Hepatocyte (in vitro differentiated cells): Measurements from ENCODE around the gene HCRTR1. TPM values are rescaled to one million over a fixed set of nuclear protein-coding genes. Genes with fewer than 3 reads are reported as not detected.

Source experiments
- DNase-seq: peaks from one replicate; pipeline ENCODE4 v3.0.0-alpha.2; 2016; ENCODE audit warnings: low spot score
- H2AFZ ChIP-seq: fragments of 200-600 bp; sonication (generic); 2 replicates; pipeline ENCODE4 v1.6.0; 2016; ENCODE audit warnings: antibody characterized with exemption, mild to moderate bottlenecking
- H3K27ac ChIP-seq: fragments of 200-600 bp; sonication (generic); 2 replicates; pipeline ENCODE4 v1.5.1; 2016; ENCODE audit warnings: mild to moderate bottlenecking
- H3K27me3 ChIP-seq: fragments of 200-600 bp; sonication (generic); 2 replicates; pipeline ENCODE4 v1.6.1; 2016
- H3K36me3 ChIP-seq: fragments of 200-600 bp; sonication (generic); replicated peaks from 2 replicates; pipeline ENCODE4 v1.5.1; 2016; ENCODE audit warnings: low read depth; ENCODE audit not compliant: insufficient read depth
- H3K4me1 ChIP-seq: fragments of 200-600 bp; sonication (generic); 2 replicates; pipeline ENCODE4 v1.5.1; 2016; ENCODE audit warnings: mild to moderate bottlenecking, moderate library complexity; ENCODE audit not compliant: insufficient read depth
- H3K4me2 ChIP-seq: fragments of 200-600 bp; sonication (generic); 2 replicates; pipeline ENCODE4 v1.6.0; 2016
- H3K4me3 ChIP-seq: fragments of 200-600 bp; sonication (generic); 2 replicates; pipeline ENCODE4 v1.5.1; 2016; ENCODE audit warnings: mild to moderate bottlenecking
- H3K79me2 ChIP-seq: fragments of 200-600 bp; sonication (generic); 2 replicates; pipeline ENCODE4 v1.6.0; 2017; ENCODE audit warnings: mild to moderate bottlenecking
- H3K9me2 ChIP-seq: fragments of 200-600 bp; sonication (generic); replicated peaks from 2 replicates; pipeline ENCODE4 v1.6.0; 2017; ENCODE audit warnings: mild to moderate bottlenecking; ENCODE audit not compliant: insufficient read depth
- H3K9me3 ChIP-seq: fragments of 200-600 bp; sonication (generic); 2 replicates; pipeline ENCODE4 v1.5.1; 2016; ENCODE audit warnings: low read depth, mild to moderate bottlenecking
- H4K20me1 ChIP-seq: fragments of 200-600 bp; sonication (generic); 2 replicates; pipeline ENCODE4 v1.6.0; 2016; ENCODE audit warnings: mild to moderate bottlenecking; ENCODE audit not compliant: insufficient read depth, poor library complexity, severe bottlenecking
- CTCF ChIP-seq: fragments of 200-600 bp; sonication (generic); IDR thresholded peaks from 2 replicates; pipeline ENCODE4 v1.5.1; 2016; ENCODE audit warnings: antibody characterized with exemption, mild to moderate bottlenecking; ENCODE audit not compliant: poor library complexity
- EZH2 ChIP-seq: fragments of 200-600 bp; sonication (generic); IDR thresholded peaks from 2 replicates; pipeline ENCODE4 v1.6.1; 2016; ENCODE audit warnings: antibody characterized with exemption, mild to moderate bottlenecking, borderline replicate concordance
- EZH2phosphoT487 ChIP-seq: fragments of 200-600 bp; sonication (generic); IDR thresholded peaks from one replicate; pipeline ENCODE4 v1.6.1; 2018; ENCODE audit warnings: antibody characterized with exemption, mild to moderate bottlenecking, low read depth, moderate library complexity; ENCODE audit not compliant: unreplicated experiment, severe bottlenecking
- WGBS: methylation state at CpG from one replicate; pipeline ENCODE4 v1.1.6; 2016; ENCODE audit warnings: low lambda C conversion rate; ENCODE audit errors: missing lambda C conversion rate; 5-methylcytosine and 5-hydroxymethylcytosine counted together
- polyA plus RNA-seq: library from polyadenylated mRNA; unstranded; fragments of >200 nt; fragmentation: Nextera tagmentation; extraction: Ambion mirVana; gene quantifications from 2 replicates; pipeline ENCODE4 v1.2.1, GENCODE V29; 2016
- total RNA-seq: library from RNA; depleted of rRNA; stranded (reverse); fragments of >200 nt; gene quantifications from 2 replicates; pipeline ENCODE4 v1.2.3, GENCODE V29; 2014

Gene HCRTR1
- total and polyA plus RNA-seq, 2 experiments from 2014 or later: not detected

- peak overlapping the region; percentile 68 for H3K4me2 ChIP-seq
- no peaks in the 10 kb centered on the region for H3K9me2 ChIP-seq
- peak overlapping the region; percentile 64 for H3K27ac ChIP-seq
- no peaks in the 10 kb centered on the region for H3K36me3 ChIP-seq
- H3K9me3 ChIP-seq: no peaks in the 10 kb centered on the region
- H3K27me3 ChIP-seq: no peaks in the 10 kb centered on the region
- no peaks in the 10 kb centered on the region for H4K20me1 ChIP-seq
- no peak overlapping the region for H2AFZ ChIP-seq
- 39% methylated on average over 25 of the region's 30 CpGs for WGBS
- peaks cover 28% of the 10 kb centered on the region for H3K4me1 ChIP-seq
- no peaks in the 10 kb centered on the region for H3K79me2 ChIP-seq
- no peak overlapping the region for H3K4me3 ChIP-seq
- TF ChIP-seq EZH2 (no peak), EZH2phosphoT487 (no peak), CTCF (peak; percentile 25)
- peak; percentile 67 for DNase-seq
These were observed 52.5 kb downstream of the HCRTR1 start for GRCh38 chr1:31669786-31670592.

- Histone ChIP-seq H3K4me1 (peaks cover 28% of the 10 kb centered on the region), H3K4me3 (no peak overlapping the region)
- WGBS: 86% methylated on average over 6 of the region's 6 CpGs
These were observed 53.1 kb downstream of the HCRTR1 start for GRCh38 chr1:31670593-31670964.

GRCh38 chr1:31671147-31671546 is 53.7 kb downstream of the HCRTR1 start:
- 88% methylated on average over 11 of the region's 11 CpGs for WGBS
- TF ChIP-seq EZH2phosphoT487 (no peak), EZH2 (no peak), CTCF (no peak)
- Histone ChIP-seq H3K27ac (peak overlapping the region; percentile 64), H3K27me3 (no peaks in the 10 kb centered on the region), H3K4me2 (peak overlapping the region; percentile 68), H3K4me1 (peaks cover 28% of the 10 kb centered on the region), H2AFZ (no peak overlapping the region), H3K4me3 (no peak overlapping the region), H3K79me2 (no peaks in the 10 kb centered on the region), H3K9me3 (no peaks in the 10 kb centered on the region), H3K9me2 (no peaks in the 10 kb centered on the region), H4K20me1 (no peaks in the 10 kb centered on the region), H3K36me3 (no peaks in the 10 kb centered on the region)
- no peak for DNase-seq

More at GRCh38 chr1:31670593-31670964, 53.1 kb downstream of the HCRTR1 start:
- Histone ChIP-seq H3K4me2 (peak overlapping the region; percentile 68), H4K20me1 (no peaks in the 10 kb centered on the region), H3K9me2 (no peaks in the 10 kb centered on the region), H3K79me2 (no peaks in the 10 kb centered on the region), H2AFZ (no peak overlapping the region), H3K9me3 (no peaks in the 10 kb centered on the region), H3K27me3 (no peaks in the 10 kb centered on the region), H3K27ac (peak overlapping the region; percentile 64), H3K36me3 (no peaks in the 10 kb centered on the region)
- DNase-seq: no peak
- no peak for TF ChIP-seq CTCF
- no peak for TF ChIP-seq EZH2
- TF ChIP-seq EZH2phosphoT487: no peak
